IgD-negative memory B cell (primary cell): ENCODE data around the gene ATXN1. TPM values are rescaled to one million over a fixed set of nuclear protein-coding genes. Genes with fewer than 3 reads are reported as not detected.

Source experiments
- H3K27ac Mint-ChIP-seq, 3 donors: one replicate each; pipeline ENCODE4 v1.8.0; 2020 to 2022; ENCODE audit warnings: mild to moderate bottlenecking in 3 of 3, mixed read lengths in 3 of 3, moderate library complexity in 1 of 3
- H3K27me3 Mint-ChIP-seq: one replicate; pipeline ENCODE4 v1.8.0; 2021; ENCODE audit warnings: mixed read lengths
- H3K36me3 Mint-ChIP-seq: one replicate; pipeline ENCODE4 v1.8.0; 2020; ENCODE audit warnings: mild to moderate bottlenecking, mixed read lengths
- H3K4me1 Mint-ChIP-seq, 3 donors: one replicate each; pipeline ENCODE4 v1.8.0; 2020 to 2022; ENCODE audit warnings: mixed read lengths in 3 of 3, mild to moderate bottlenecking in 1 of 3
- H3K4me3 Mint-ChIP-seq, 4 donors: one replicate each; pipeline ENCODE4 v1.8.0; 2020 to 2022; ENCODE audit warnings: mild to moderate bottlenecking in 4 of 4, mixed read lengths in 4 of 4, moderate library complexity in 3 of 4
- H3K9me3 Mint-ChIP-seq, 3 donors: one replicate each; pipeline ENCODE4 v1.8.0; 2020 to 2021; ENCODE audit warnings: mixed read lengths in 3 of 3, mild to moderate bottlenecking in 1 of 3
- polyA plus RNA-seq: library from polyadenylated mRNA; unstranded; fragments of 300-500 nt; fragmentation: Illumina TruSeq; gene quantifications from one replicate; pipeline ENCODE4 v1.2.3, GENCODE V29; 2021

ATXN1 gene
- polyA plus RNA-seq, 1 donor from 2014 or later = 5.0 TPM

GRCh38 chr6:16596616-16597331 lies 164.5 kb downstream of the ATXN1 start:
- H3K9me3 Mint-ChIP-seq = no peaks in the 10 kb centered on the region
- H3K27me3 Mint-ChIP-seq = no peaks in the 10 kb centered on the region
- peaks cover 23 to 27% (median 27%) of the 10 kb centered on the region in 3 donors for H3K4me1 Mint-ChIP-seq
- H3K4me3 Mint-ChIP-seq = peak overlapping the region in 2 of 4 donors; percentile 37 to 82
- peaks cover 2% of the 10 kb centered on the region for H3K36me3 Mint-ChIP-seq
- peak overlapping the region; percentile 41 to 59 (median 46) for H3K27ac Mint-ChIP-seq

- H3K4me1 Mint-ChIP-seq = peaks cover 26 to 33% (median 31%) of the 10 kb centered on the region in 3 donors
These were observed 165.6 kb downstream of the ATXN1 start for GRCh38 chr6:16595514-16596120.

DNA sequence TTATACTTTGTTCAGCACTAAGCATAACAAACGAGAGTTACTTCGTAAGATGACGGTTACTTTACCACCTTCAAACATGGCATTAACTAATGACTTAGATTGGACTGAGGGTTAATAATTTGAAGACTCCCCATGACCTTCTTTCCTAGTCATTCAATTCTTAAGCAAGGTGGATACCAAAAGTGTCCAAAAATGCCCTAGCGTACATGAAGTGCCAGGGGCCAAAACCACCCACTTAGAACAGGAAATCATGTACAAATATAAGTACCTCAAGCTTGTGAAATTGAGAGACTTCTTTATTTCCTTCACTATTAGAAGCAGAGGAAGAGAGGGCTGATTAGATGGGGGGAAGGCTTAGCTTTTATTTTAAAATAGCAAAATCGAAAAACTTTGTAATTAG lies 166.4 kb downstream of the ATXN1 start:
- Mint-ChIP-seq H3K4me1 (peaks cover 26 to 33% (median 31%) of the 10 kb centered on the region in 3 donors), H3K4me3 (peak overlapping the region in 2 of 4 donors; percentile 27 to 86), H3K27me3 (no peaks in the 10 kb centered on the region), H3K27ac (peak overlapping the region in 1 of 3 donors; percentile 93), H3K9me3 (no peaks in the 10 kb centered on the region), H3K36me3 (peaks cover 2% of the 10 kb centered on the region)

More at GRCh38 chr6:16595514-16596120, 165.6 kb downstream of the ATXN1 start:
- peak overlapping the region in 3 of 4 donors; percentile 27 to 86 (median 34) for H3K4me3 Mint-ChIP-seq
- H3K9me3 Mint-ChIP-seq = no peaks in the 10 kb centered on the region
- H3K27me3 Mint-ChIP-seq = no peaks in the 10 kb centered on the region
- peaks cover 2% of the 10 kb centered on the region for H3K36me3 Mint-ChIP-seq
- peak overlapping the region in 2 of 3 donors; percentile 4 to 93 for H3K27ac Mint-ChIP-seq

DNA sequence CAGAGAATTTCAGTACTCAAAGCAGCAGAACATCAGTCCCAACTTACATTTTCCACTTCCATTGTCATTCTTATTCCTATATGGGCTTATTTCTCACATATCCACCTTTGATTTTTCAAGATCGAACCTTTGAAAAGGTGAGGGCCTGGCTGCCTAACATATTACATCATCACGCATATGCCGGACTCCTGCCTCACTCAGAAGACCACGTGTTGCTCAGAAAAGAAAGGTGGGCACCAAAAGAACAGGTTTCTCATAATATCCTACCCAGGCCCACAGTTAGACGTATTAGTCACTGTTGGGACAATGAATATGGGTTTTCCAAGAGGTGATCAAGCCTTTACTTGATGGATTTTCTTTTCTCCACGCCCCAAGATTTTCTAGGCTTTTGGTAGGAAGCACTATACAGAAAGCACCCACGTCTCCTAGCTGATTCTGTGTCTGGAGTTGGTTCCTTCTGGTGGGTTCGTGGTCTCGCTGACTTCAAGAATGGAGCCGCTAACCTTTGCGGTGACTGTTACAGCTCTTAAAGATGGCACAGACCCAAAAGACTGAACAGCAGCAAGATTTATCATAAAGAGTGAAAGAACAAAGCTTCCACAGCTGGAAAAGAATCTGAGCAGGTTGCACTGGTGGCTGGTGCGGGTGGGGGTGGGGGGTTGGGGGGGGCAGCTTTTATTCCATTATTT lies 168.9 kb downstream of the ATXN1 start:
- no peaks in the 10 kb centered on the region for H3K9me3 Mint-ChIP-seq
- no peaks in the 10 kb centered on the region for H3K27me3 Mint-ChIP-seq
- H3K4me1 Mint-ChIP-seq = peaks cover 31 to 44% (median 43%) of the 10 kb centered on the region in 3 donors
- H3K27ac Mint-ChIP-seq = peak overlapping the region; percentile 57 to 89 (median 72)
- H3K36me3 Mint-ChIP-seq = no peaks in the 10 kb centered on the region
- H3K4me3 Mint-ChIP-seq = peak overlapping the region; percentile 16 to 88 (median 73)

GRCh38 chr6:16591396-16592222 lies 169.7 kb downstream of the ATXN1 start:
- H3K27me3 Mint-ChIP-seq = no peaks in the 10 kb centered on the region
- peak overlapping the region; percentile 57 to 89 (median 72) for H3K27ac Mint-ChIP-seq
- no peaks in the 10 kb centered on the region for H3K9me3 Mint-ChIP-seq
- peaks cover 28 to 41% (median 39%) of the 10 kb centered on the region in 3 donors for H3K4me1 Mint-ChIP-seq
- H3K4me3 Mint-ChIP-seq = peak overlapping the region; percentile 16 to 88 (median 73)
- H3K36me3 Mint-ChIP-seq = no peaks in the 10 kb centered on the region

DNA sequence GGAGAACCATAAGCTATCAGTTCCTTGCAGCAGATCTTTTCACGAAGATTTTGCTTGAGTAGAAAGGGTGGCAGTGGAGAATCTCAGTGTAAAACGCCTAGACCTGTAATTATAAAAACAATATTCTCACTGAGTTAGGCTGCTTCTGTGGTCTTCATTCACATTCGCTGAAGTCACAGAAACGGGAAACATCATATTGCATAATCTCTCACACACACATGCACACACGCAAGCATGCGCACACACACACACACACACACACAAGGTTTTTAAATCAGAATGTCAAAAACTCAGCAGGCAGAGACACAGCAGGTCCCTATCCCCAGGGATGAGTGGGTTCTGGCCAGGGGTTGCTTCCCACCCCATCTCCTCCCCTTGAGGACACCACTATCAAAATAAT lies 175.5 kb downstream of the ATXN1 start:
- peaks cover 2% of the 10 kb centered on the region for H3K36me3 Mint-ChIP-seq
- peak overlapping the region in 1 of 3 donors; percentile 21 for H3K27ac Mint-ChIP-seq
- peaks cover 5 to 29% (median 21%) of the 10 kb centered on the region in 3 donors for H3K4me1 Mint-ChIP-seq
- peak overlapping the region in 2 of 4 donors; percentile 29 to 61 for H3K4me3 Mint-ChIP-seq
- no peaks in the 10 kb centered on the region for H3K27me3 Mint-ChIP-seq
- peaks cover 0 to 6% (median 5%) of the 10 kb centered on the region in 3 donors for H3K9me3 Mint-ChIP-seq

- Mint-ChIP-seq H3K9me3 (peaks cover 0 to 6% (median 5%) of the 10 kb centered on the region in 3 donors), H3K27ac (peak overlapping the region in 1 of 3 donors; percentile 6), H3K36me3 (peaks cover 2% of the 10 kb centered on the region), H3K27me3 (peaks cover 2% of the 10 kb centered on the region), H3K4me1 (peaks cover 4 to 21% (median 15%) of the 10 kb centered on the region in 3 donors), H3K4me3 (peak overlapping the region; percentile 10 to 85 (median 49))
These were observed 178.0 kb downstream of the ATXN1 start for GRCh38 chr6:16583144-16583762.

GRCh38 chr6:16582446-16583143 lies 178.7 kb downstream of the ATXN1 start:
- Mint-ChIP-seq H3K36me3 (peaks cover 2% of the 10 kb centered on the region), H3K9me3 (peaks cover 0 to 6% (median 5%) of the 10 kb centered on the region in 3 donors), H3K27ac (no peak overlapping the region), H3K4me1 (peaks cover 0 to 18% (median 12%) of the 10 kb centered on the region in 3 donors), H3K4me3 (peak overlapping the region; percentile 10 to 85 (median 49)), H3K27me3 (peaks cover 2% of the 10 kb centered on the region)

- Mint-ChIP-seq H3K9me3 (no peaks in the 10 kb centered on the region), H3K4me3 (no peak overlapping the region), H3K27me3 (peaks cover 2% of the 10 kb centered on the region), H3K36me3 (peaks cover 2% of the 10 kb centered on the region), H3K4me1 (peaks cover 2 to 19% (median 11%) of the 10 kb centered on the region in 3 donors), H3K27ac (no peak overlapping the region)
These were observed 182.5 kb downstream of the ATXN1 start for GRCh38 chr6:16578695-16579285.

DNA sequence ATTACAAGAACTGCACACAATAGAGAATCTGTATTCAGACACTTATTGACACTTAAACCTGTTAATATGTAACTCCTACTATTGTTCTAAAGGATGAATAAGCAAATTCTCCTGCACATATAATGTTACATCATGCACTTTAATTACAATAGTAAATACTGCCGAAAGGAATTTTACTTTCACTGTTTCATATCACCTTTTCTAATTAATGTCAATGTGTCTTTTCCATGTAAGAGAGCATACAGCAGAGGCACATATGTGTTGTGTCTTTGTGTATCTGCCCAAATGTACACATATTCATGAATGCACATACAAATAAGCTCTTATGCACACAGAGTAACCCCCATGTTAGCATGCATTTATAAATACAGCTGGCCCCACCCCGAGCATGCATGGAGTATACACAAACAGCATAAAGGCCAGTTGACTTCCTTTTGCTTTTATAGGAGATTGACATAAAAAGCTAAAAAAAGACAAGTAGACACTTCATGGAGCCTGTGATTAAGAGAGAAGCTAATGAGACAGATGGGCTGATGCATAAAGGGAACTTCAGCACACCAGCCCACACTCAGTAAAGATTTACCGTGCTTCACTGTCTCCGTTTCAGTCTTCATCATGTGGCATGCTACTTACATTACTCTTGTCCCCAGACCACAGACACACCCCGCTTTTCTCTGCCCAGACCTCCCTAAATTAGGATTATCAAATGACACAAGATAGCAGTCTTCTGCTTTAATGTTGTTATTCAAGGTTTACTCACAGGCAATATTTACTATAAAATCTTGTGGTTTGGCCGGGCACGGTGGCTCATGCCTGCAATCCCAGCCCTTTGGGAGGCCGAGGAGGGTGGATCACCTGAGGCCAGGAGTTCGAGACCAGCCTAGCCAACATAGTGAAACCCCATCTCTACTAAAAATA lies 184.6 kb downstream of the ATXN1 start:
- Mint-ChIP-seq H3K4me1 (peaks cover 2 to 15% (median 7%) of the 10 kb centered on the region in 3 donors), H3K4me3 (peak overlapping the region in 1 of 4 donors; percentile 10), H3K27ac (no peak overlapping the region), H3K36me3 (no peaks in the 10 kb centered on the region), H3K27me3 (peaks cover 2% of the 10 kb centered on the region), H3K9me3 (no peaks in the 10 kb centered on the region)

DNA sequence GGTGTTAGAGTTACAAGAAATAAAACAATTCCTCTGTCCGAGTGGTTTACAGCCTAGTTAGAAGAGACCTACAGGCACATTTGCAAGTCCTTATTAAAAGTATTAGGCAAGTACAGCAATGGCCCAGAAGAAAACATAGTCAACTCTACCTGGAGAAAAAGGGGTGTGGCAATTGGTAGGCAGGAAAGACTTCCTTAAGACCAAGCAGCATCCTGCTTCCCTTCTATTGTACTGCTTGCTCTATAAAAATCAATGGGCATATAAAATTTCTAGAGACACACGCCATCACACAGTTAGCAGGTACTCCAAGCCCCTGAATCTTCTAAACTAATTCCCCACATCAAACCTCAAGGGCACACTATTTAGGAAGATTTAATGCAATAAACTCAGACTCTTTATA lies 185.6 kb downstream of the ATXN1 start:
- Mint-ChIP-seq H3K27ac (peak overlapping the region in 1 of 3 donors; percentile 54), H3K4me3 (no peak overlapping the region), H3K4me1 (peaks cover 2 to 15% (median 7%) of the 10 kb centered on the region in 3 donors), H3K27me3 (peaks cover 4% of the 10 kb centered on the region), H3K36me3 (no peaks in the 10 kb centered on the region), H3K9me3 (no peaks in the 10 kb centered on the region)

DNA sequence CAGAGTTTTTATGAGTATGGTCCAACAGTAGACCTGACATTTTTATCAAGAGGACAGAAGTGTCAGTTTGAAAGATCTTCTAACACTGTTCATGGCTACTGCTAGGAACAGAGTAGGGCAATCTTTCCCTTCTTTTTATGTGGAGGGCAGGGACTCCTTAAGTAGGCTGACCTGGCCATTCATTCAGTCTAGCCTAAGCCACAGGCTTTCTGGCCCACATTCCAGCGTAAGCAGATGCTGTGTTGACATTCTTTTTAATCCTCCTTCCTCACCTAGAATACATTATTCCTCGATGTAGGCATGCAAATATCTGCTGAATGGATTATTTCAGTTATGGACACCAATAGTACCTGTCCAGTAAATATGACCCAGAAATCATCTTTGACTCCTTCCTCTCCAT lies 188.3 kb downstream of the ATXN1 start:
- no peak overlapping the region for H3K27ac Mint-ChIP-seq
- H3K9me3 Mint-ChIP-seq = no peaks in the 10 kb centered on the region
- peaks cover 2% of the 10 kb centered on the region for H3K27me3 Mint-ChIP-seq
- H3K4me3 Mint-ChIP-seq = no peak overlapping the region
- H3K4me1 Mint-ChIP-seq = peaks cover 11 to 26% (median 22%) of the 10 kb centered on the region in 3 donors
- H3K36me3 Mint-ChIP-seq = peaks cover 3% of the 10 kb centered on the region
